Ovary (tissue), 1 donor: ENCODE data around the gene CAPN1.

Source experiments
- EP300 ChIP-seq: sonication (generic); formaldehyde crosslinking; IDR thresholded peaks from one replicate; pipeline ENCODE4 v1.6.1; 2017; ENCODE audit warnings: antibody characterized with exemption
- POLR2A ChIP-seq: fragments of 450-650 bp; IDR thresholded peaks from one replicate; pipeline ENCODE4 v1.6.1; 2017; ENCODE audit warnings: antibody characterized with exemption, mild to moderate bottlenecking, moderate library complexity

DNA sequence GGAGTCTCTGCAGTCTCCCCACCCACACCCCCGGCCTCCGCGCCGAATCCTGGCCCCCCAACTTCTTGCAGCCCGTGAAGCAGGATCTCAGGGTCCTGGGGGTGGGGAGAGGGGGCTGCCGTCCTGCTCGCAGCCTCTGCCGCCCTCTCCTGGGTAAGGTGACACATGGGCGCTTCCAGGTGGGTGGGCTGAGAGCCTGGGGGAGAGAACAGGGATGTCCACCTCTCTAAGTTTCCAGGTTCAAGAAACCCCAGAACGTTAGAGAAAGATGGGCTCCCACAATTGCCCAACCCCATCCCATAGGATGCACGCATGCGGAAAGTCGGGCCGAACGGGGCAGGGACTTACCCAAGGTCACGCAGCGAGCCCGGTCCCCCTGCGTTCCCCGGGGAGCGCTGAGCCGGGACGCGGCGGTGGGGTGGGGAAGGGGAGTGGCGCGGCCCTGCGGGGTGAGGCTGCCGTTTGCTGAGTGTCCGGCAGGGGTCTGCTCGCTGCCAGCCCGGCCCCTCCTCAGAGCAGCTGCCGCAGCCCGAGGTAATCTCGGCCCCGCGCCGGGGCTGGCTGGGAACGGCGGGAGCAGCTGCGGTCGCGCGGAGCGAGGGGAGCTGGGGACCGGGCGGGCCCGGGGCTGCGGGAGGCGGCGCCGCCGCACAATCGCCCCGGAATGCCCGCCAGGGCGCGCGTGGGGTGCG lies 705 bp upstream of the CAPN1 start:
- TF ChIP-seq POLR2A (no peak), EP300 (no peak)
